ENCODE data around the gene PRF1. TPM values are rescaled to one million over a fixed set of nuclear protein-coding genes. Genes with fewer than 3 reads are reported as not detected.

Gene PRF1
- polyA plus RNA-seq, 1 experiment = not detected

- ChIA-PET POLR2A (no interaction called here), CTCF (interaction anchor here (1.3 kb wide), 1 partner anchor 9 kb away, joined by 3 read pairs; no protein-coding TSS in a partner anchor)
- DNase-seq (ENCODE audit: low read depth) = no peak
- Histone ChIP-seq H3K4me3 (ENCODE audit: low read depth, low read length) (no peak overlapping the region), H3K27me3 (ENCODE audit: control insufficient read depth, insufficient read depth, low read length) (peaks cover 1% of the 10 kb centered on the region; the same call in 1 of the 2 replicates), H3K36me3 (ENCODE audit: control insufficient read depth, insufficient read depth, low read length) (no peaks in the 10 kb centered on the region)
- no peak for TF ChIP-seq CTCF (IDR thresholded peaks at IDR 0.05; ENCODE audit: insufficient read depth, low read depth, low read length)
Observed at GRCh38 chr10:70568113-70568512, 34.4 kb downstream of the PRF1 start.

GRCh38 chr10:70567603-70568002 is 34.9 kb downstream of the PRF1 start:
- Histone ChIP-seq H3K4me3 (ENCODE audit: low read depth, low read length) (no peak overlapping the region), H3K27me3 (ENCODE audit: control insufficient read depth, insufficient read depth, low read length) (0 out of 2 replicates have a peak, but pooled peaks cover 1% of the 10 kb centered on the region), H3K36me3 (ENCODE audit: control insufficient read depth, insufficient read depth, low read length) (no peaks in the 10 kb centered on the region)
- no peak for TF ChIP-seq CTCF (IDR thresholded peaks at IDR 0.05; ENCODE audit: insufficient read depth, low read depth, low read length)
- CTCF ChIA-PET = no interaction called here
- DNase-seq (ENCODE audit: low read depth) = no peak
- POLR2A ChIA-PET = no interaction called here

- H3K27me3 ChIP-seq (ENCODE audit: control insufficient read depth, insufficient read depth, low read length) = 0 out of 2 replicates have a peak, but pooled peaks cover 1% of the 10 kb centered on the region
- CTCF ChIA-PET = interaction anchor here (2.4 kb wide), 1 partner anchor 15 kb away, joined by 5 read pairs; no protein-coding TSS in a partner anchor
- no peak for TF ChIP-seq CTCF (IDR thresholded peaks at IDR 0.05; ENCODE audit: insufficient read depth, low read depth, low read length)
- no peaks in the 10 kb centered on the region for H3K36me3 ChIP-seq (ENCODE audit: control insufficient read depth, insufficient read depth, low read length)
- DNase-seq (ENCODE audit: low read depth) = no peak
- POLR2A ChIA-PET = no interaction called here
- H3K4me3 ChIP-seq (ENCODE audit: low read depth, low read length) = no peak overlapping the region
Observed at GRCh38 chr10:70566515-70567290, 35.8 kb downstream of the PRF1 start.

- no peaks in the 10 kb centered on the region for H3K36me3 ChIP-seq (ENCODE audit: control insufficient read depth, insufficient read depth, low read length)
- ChIA-PET POLR2A (no interaction called here), CTCF (interaction anchor here (0.9 to 2.4 kb wide), 2 partner anchors 14 to 17 kb away, joined by 3 to 5 read pairs; no protein-coding TSS in a partner anchor)
- no peak for DNase-seq (ENCODE audit: low read depth)
- H3K4me3 ChIP-seq (ENCODE audit: low read depth, low read length) = no peak overlapping the region
- H3K27me3 ChIP-seq (ENCODE audit: control insufficient read depth, insufficient read depth, low read length) = no peaks in the 10 kb centered on the region
- no peak for TF ChIP-seq CTCF (IDR thresholded peaks at IDR 0.05; ENCODE audit: insufficient read depth, low read depth, low read length)
Observed at GRCh38 chr10:70565556-70566514, 36.7 kb downstream of the PRF1 start.

DNA sequence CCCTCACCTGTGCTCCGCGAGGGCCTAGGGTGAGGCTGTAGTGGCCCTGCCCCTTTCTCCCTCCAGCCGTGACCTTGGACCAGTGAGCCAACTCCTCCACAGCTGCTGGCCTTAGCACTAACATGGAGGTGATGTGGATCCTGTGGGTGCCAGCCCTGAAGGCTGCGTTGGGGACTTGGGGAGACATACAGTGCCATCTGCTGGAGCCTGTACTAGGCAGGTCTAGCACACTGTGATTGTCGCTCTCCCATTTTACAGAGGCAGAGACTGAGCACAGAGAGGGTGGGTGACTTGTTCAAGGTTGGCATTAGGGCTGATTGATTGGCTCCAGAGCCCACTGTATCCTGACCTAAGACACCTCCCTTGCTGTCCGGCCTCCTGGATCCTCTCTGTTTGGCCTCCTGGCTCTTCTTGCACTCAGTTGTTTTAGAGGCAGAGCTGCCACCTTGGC is 37.6 kb downstream of the PRF1 start:
- Histone ChIP-seq H3K4me3 (ENCODE audit: low read depth, low read length) (no peak overlapping the region), H3K36me3 (ENCODE audit: control insufficient read depth, insufficient read depth, low read length) (no peaks in the 10 kb centered on the region), H3K27me3 (ENCODE audit: control insufficient read depth, insufficient read depth, low read length) (no peaks in the 10 kb centered on the region)
- CTCF ChIA-PET = interaction anchor here (0.9 to 2.4 kb wide), 2 partner anchors 13 to 16 kb away, joined by 3 to 5 read pairs; no protein-coding TSS in a partner anchor
- no peak for DNase-seq (ENCODE audit: low read depth)
- no peak for TF ChIP-seq CTCF (IDR thresholded peaks at IDR 0.05; ENCODE audit: insufficient read depth, low read depth, low read length)
- POLR2A ChIA-PET = no interaction called here
